HepG2 (cell line): ENCODE results near the gene GRIK4.

ENCODE experiments used
- ATAD3A ChIP-seq: sonication (generic); formaldehyde crosslinking; IDR thresholded peaks from 2 replicates; pipeline ENCODE4 v1.4.0; 2020; ENCODE audit warnings: missing genetic modification reagents
- EZH2 ChIP-seq: conservative IDR thresholded peaks from 2 replicates; pipeline ENCODE4 v1.6.1; 2012; ENCODE audit warnings: mild to moderate bottlenecking, low read depth, low read length, moderate library complexity
- GABPA ChIP-seq, 2 experiments: IDR thresholded peaks; 2 replicates each; pipeline ENCODE4 v1.6.1; 2011 to 2016; ENCODE audit warnings: low read depth in 2 of 2, low read length in 1 of 2, missing biosample characterization in 1 of 2, missing genetic modification characterization in 1 of 2
- MEF2D ChIP-seq: sonication (generic); formaldehyde crosslinking; IDR thresholded peaks from 2 replicates; pipeline ENCODE4 v1.5.1; 2020; ENCODE audit warnings: mild to moderate bottlenecking, missing genetic modification reagents
- POLR2A ChIP-seq, 2 experiments: IDR thresholded peaks; 2 replicates each; pipeline ENCODE4 v1.6.1; 2011; ENCODE audit warnings: low read depth in 2 of 2, low read length in 2 of 2, mild to moderate bottlenecking in 1 of 2, moderate library complexity in 1 of 2; ENCODE audit not compliant: insufficient read depth in 1 of 2
- SCMH1 ChIP-seq: sonication (generic); formaldehyde crosslinking; IDR thresholded peaks from 2 replicates; pipeline ENCODE4 v1.9.0; 2021; ENCODE audit warnings: missing genetic modification reagents, mild to moderate bottlenecking, borderline replicate concordance

- TF ChIP-seq SCMH1 (CRISPR knock-in tag) (no peak), MEF2D (CRISPR knock-in tag) (no peak), EZH2 (no peak), POLR2A (IDR thresholded peaks at IDR 0.05; ENCODE audit: insufficient read depth in 1 of 2, low read depth in 2 of 2, low read length in 2 of 2) (no peak), ATAD3A (no peak), GABPA (IDR thresholded peaks at IDR 0.05; ENCODE audit: low read depth, low read length) (no peak), GABPA (CRISPR knock-in tag; IDR thresholded peaks at IDR 0.05; ENCODE audit: low read depth) (no peak)
These were observed 65.5 kb downstream of the GRIK4 start for GRCh38 chr11:120577041-120577440.
